DMS153 (cell line): ENCODE results near the gene IQGAP3.

Experiments used
- DNase-seq: peaks from one replicate; lab custom pipeline; 2025; lab: John Stamatoyannopoulos, UW

IQGAP3 gene

GRCh38 chr1:156497078-156497742 is 75.2 kb downstream of the IQGAP3 start:
- DNase-seq = no peak

- DNase-seq = no peak
These were observed 76.1 kb downstream of the IQGAP3 start for GRCh38 chr1:156496211-156496761.

GRCh38 chr1:156495401-156496140 is 76.8 kb downstream of the IQGAP3 start:
- DNase-seq = no peak

GRCh38 chr1:156494309-156494895 is 78.0 kb downstream of the IQGAP3 start:
- no peak for DNase-seq

- no peak for DNase-seq
These were observed 78.6 kb downstream of the IQGAP3 start for GRCh38 chr1:156493742-156494141.

- DNase-seq = no peak
These were observed 79.2 kb downstream of the IQGAP3 start for GRCh38 chr1:156493154-156493631.

- DNase-seq = no peak
These were observed 79.7 kb downstream of the IQGAP3 start for GRCh38 chr1:156492591-156493080.

- no peak for DNase-seq
These were observed 80.3 kb downstream of the IQGAP3 start for GRCh38 chr1:156492013-156492590.

GRCh38 chr1:156491151-156491949 is 81.0 kb downstream of the IQGAP3 start:
- DNase-seq = no peak

- no peak for DNase-seq
These were observed 81.8 kb downstream of the IQGAP3 start for GRCh38 chr1:156490401-156491032.

- no peak for DNase-seq
These were observed 82.5 kb downstream of the IQGAP3 start for GRCh38 chr1:156489935-156490293.

- DNase-seq = no peak
These were observed 83.0 kb downstream of the IQGAP3 start for GRCh38 chr1:156489166-156489934.

GRCh38 chr1:156488566-156489165 is 83.7 kb downstream of the IQGAP3 start:
- no peak for DNase-seq

GRCh38 chr1:156487862-156488261 is 84.5 kb downstream of the IQGAP3 start:
- no peak for DNase-seq

- DNase-seq = no peak
These were observed 85.7 kb downstream of the IQGAP3 start for GRCh38 chr1:156486421-156487344.

GRCh38 chr1:156485984-156486383 is 86.4 kb downstream of the IQGAP3 start:
- DNase-seq = no peak

GRCh38 chr1:156484480-156485058 is 87.8 kb downstream of the IQGAP3 start:
- no peak for DNase-seq

GRCh38 chr1:156483397-156483796 is 89.0 kb downstream of the IQGAP3 start:
- no peak for DNase-seq
